Measurements from ENCODE around the gene TMEM163. TPM values are rescaled to one million over a fixed set of nuclear protein-coding genes. Genes with fewer than 3 reads are reported as not detected.
"Not testable (repeated sequence)": the region's sequence is repeated elsewhere in the genome, so short reads cannot be mapped to it uniquely, and the experiment has no call there.

Gene TMEM163
- total and polyA plus RNA-seq, 8 donors = 3.9 to 48.4 (median 14.0) TPM

- intact Hi-C loops (cut with DNase I) = no loop called here
- ATAC-seq (no peak), DNase-seq (no peak)
- no peaks in the 10 kb centered on the region for H3K27me3 ChIP-seq
- H3K27ac ChIP-seq = no peak overlapping the region
- no peak for TF ChIP-seq CTCF (IDR thresholded peaks at IDR 0.05)
- H3K36me3 ChIP-seq = no peaks in the 10 kb centered on the region
- no peak overlapping the region for H3K4me3 ChIP-seq
- H3K9me3 ChIP-seq = no peaks in the 10 kb centered on the region
- H3K4me1 ChIP-seq = no peaks in the 10 kb centered on the region
Measured at GRCh38 chr2:134763164-134763710, 44.4 kb upstream of the TMEM163 start.

- H3K27me3 ChIP-seq = no peaks in the 10 kb centered on the region
- ATAC-seq (no peak), DNase-seq (no peak)
- no peaks in the 10 kb centered on the region for H3K36me3 ChIP-seq
- no peak overlapping the region for H3K4me3 ChIP-seq
- no peak for TF ChIP-seq CTCF (IDR thresholded peaks at IDR 0.05)
- intact Hi-C loops (cut with DNase I) = no loop called here
- H3K4me1 ChIP-seq = no peaks in the 10 kb centered on the region
- no peaks in the 10 kb centered on the region for H3K9me3 ChIP-seq
- H3K27ac ChIP-seq = no peak overlapping the region
Measured at GRCh38 chr2:134762508-134762907, 43.7 kb upstream of the TMEM163 start.

GRCh38 chr2:134760385-134760784 lies 41.6 kb upstream of the TMEM163 start:
- H3K4me1 ChIP-seq = no peaks in the 10 kb centered on the region
- intact Hi-C loops (cut with DNase I) = no loop called here
- no peaks in the 10 kb centered on the region for H3K36me3 ChIP-seq
- no peak overlapping the region for H3K27ac ChIP-seq
- no peak overlapping the region for H3K4me3 ChIP-seq
- H3K9me3 ChIP-seq = no peaks in the 10 kb centered on the region
- no peak for TF ChIP-seq CTCF (IDR thresholded peaks at IDR 0.05)
- no peaks in the 10 kb centered on the region for H3K27me3 ChIP-seq
- DNase-seq = no peak
- no peak for ATAC-seq

- DNase-seq (no peak), ATAC-seq (peak; percentile 42)
- Histone ChIP-seq H3K4me3 (no peak overlapping the region), H3K27me3 (no peaks in the 10 kb centered on the region), H3K9me3 (no peaks in the 10 kb centered on the region), H3K36me3 (no peaks in the 10 kb centered on the region), H3K4me1 (no peaks in the 10 kb centered on the region), H3K27ac (no peak overlapping the region)
- intact Hi-C loops (cut with DNase I) = no loop called here
- TF ChIP-seq CTCF (IDR thresholded peaks at IDR 0.05) = no peak
Measured at GRCh38 chr2:134758633-134759032, 39.8 kb upstream of the TMEM163 start.

- DNase-seq; H3K4me3 ChIP-seq; H3K9me3 ChIP-seq; ATAC-seq; H3K4me1 ChIP-seq; intact Hi-C loops (cut with DNase I); H3K27ac ChIP-seq; H3K36me3 ChIP-seq; H3K27me3 ChIP-seq: not testable (repeated sequence)
Measured at GRCh38 chr2:134751981-134752380, 33.2 kb upstream of the TMEM163 start.

GRCh38 chr2:134745546-134745945 lies 26.7 kb upstream of the TMEM163 start:
- no peaks in the 10 kb centered on the region for H3K4me1 ChIP-seq
- H3K4me3 ChIP-seq = no peak overlapping the region
- DNase-seq (no peak), ATAC-seq (no peak)
- intact Hi-C loops (cut with DNase I) = no loop called here
- H3K9me3 ChIP-seq = no peaks in the 10 kb centered on the region
- H3K27ac ChIP-seq = no peak overlapping the region
- no peaks in the 10 kb centered on the region for H3K27me3 ChIP-seq
- no peak for TF ChIP-seq CTCF (IDR thresholded peaks at IDR 0.05)
- H3K36me3 ChIP-seq = no peaks in the 10 kb centered on the region

Data from left lung (tissue), 10 donors.